K562 (cell line): ENCODE data around the gene TFF2.

Experiments
- ATF7 ChIP-seq: fragments of 450-650 bp; IDR thresholded peaks from 2 replicates; pipeline ENCODE4 v1.7.1; 2014; ENCODE audit warnings: mild to moderate bottlenecking, moderate library complexity
- CTCF ChIP-seq, 3 experiments: IDR thresholded peaks in 2 of 3; conservative IDR thresholded peaks in 1 of 3; 2 replicates each; pipeline ENCODE4 v1.5.1; 2011 to 2012; ENCODE audit warnings: low read length in 3 of 3, mild to moderate bottlenecking in 3 of 3, control low read depth in 2 of 3, improper control_type of control experiment in 1 of 3, inconsistent platforms in 1 of 3, low read depth in 1 of 3, mixed read lengths in 1 of 3, moderate library complexity in 1 of 3; ENCODE audit not compliant: insufficient read depth in 2 of 3
- ESRRA ChIP-seq: fragments of 450-650 bp; IDR thresholded peaks from 2 replicates; pipeline ENCODE4 v1.6.1; 2014; ENCODE audit warnings: low read depth, mild to moderate bottlenecking, moderate library complexity, borderline replicate concordance
- EZH2 ChIP-seq: IDR thresholded peaks from 2 replicates; pipeline ENCODE4 v1.6.1; 2012; ENCODE audit warnings: low read depth, mild to moderate bottlenecking, inconsistent platforms, low read length, borderline replicate concordance
- HOMEZ ChIP-seq: fragments of 250-450 bp; sonication (Bioruptor Pico); IDR thresholded peaks from 2 replicates; pipeline ENCODE4 v1.4.0; 2020; ENCODE audit warnings: mild to moderate bottlenecking, moderate library complexity
- MAX ChIP-seq: sonication (generic); formaldehyde crosslinking; IDR thresholded peaks from 2 replicates; pipeline ENCODE4 v1.9.0; 2022; ENCODE audit warnings: mild to moderate bottlenecking, missing genetic modification reagents
- PHF20 ChIP-seq: fragments of 450-650 bp; IDR thresholded peaks from 2 replicates; pipeline ENCODE4 v1.6.1; 2018; ENCODE audit not compliant: partially characterized antibody
- SMAD1 ChIP-seq: fragments of 150-350 bp; IDR thresholded peaks from 2 replicates; pipeline ENCODE4 v1.6.1; 2014; ENCODE audit warnings: low read length, low read depth; ENCODE audit not compliant: partially characterized antibody
- ZBTB11 ChIP-seq, 3 experiments: fragments of 200-800 bp in 1 of 3; fragments of 250-450 bp in 1 of 3; fragments of 450-650 bp in 1 of 3; sonication (Bioruptor Pico) in 1 of 3; sonication (Bioruptor generic) in 1 of 3; formaldehyde crosslinking in 1 of 3; IDR thresholded peaks; 2 replicates each; pipeline versions ENCODE4 v1.6.1 to v1.8.0; 2016 to 2022; ENCODE audit warnings: mild to moderate bottlenecking in 2 of 3, missing genetic modification characterization in 2 of 3, missing compliant biosample characterization in 1 of 3, moderate library complexity in 1 of 3
- ZNF384 ChIP-seq: IDR thresholded peaks from 2 replicates; pipeline ENCODE4 v1.6.1; 2012; ENCODE audit warnings: low read depth, low read length, improper control_type of control experiment

GRCh38 chr21:42304556-42305454, 46.0 kb downstream of the TFF2 start:
- TF ChIP-seq CTCF (IDR thresholded peaks at IDR 0.05 in 2 of 3, conservative IDR thresholded peaks at IDR 0.05 in 1 of 3; ENCODE audit: insufficient read depth in 2 of 3, low read depth in 1 of 3, low read length in 3 of 3) (no peak), HOMEZ (CRISPR knock-in tag) (no peak), ATF7 (no peak), ZNF384 (no peak), MAX (no peak), PHF20 (no peak), SMAD1 (no peak), ESRRA (no peak), ZBTB11 (CRISPR knock-in tag; IDR thresholded peaks at IDR 0.05) (no peak), EZH2 (no peak)
